NK-92 (cell line): Measurements from ENCODE around the gene PDK3.

ENCODE experiments used
- DNase-seq: peaks from one replicate; lab custom pipeline; 2025; ENCODE audit not compliant: unreplicated experiment; lab: John Stamatoyannopoulos, UW

PDK3 gene

DNA sequence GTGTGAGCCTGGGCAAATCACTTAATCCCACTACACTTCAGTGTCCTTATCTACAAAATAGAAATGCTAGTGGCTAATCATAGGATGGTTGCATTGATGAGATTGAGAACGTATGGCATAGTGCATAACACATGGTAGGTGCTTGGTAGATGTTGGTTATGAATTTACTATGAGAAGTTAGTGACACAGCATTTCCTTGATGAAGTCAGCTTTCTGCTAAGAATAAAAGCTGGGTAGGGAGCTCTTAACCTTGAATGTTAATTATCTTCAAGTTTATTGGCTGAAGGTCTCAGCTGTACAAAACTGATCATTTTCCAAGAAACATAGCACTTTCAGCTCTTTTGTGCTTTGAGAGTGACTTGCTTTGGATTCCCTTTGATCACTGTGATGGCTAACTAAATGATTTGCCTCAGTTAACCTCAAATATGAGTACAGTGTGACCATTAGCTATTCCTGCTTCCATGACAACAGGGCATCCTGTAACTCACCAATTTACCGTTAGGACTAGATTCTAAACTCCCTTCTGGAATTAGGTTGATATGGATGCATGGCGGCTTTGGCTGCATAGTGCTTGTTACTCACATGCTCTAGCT is 17.8 kb downstream of the PDK3 start:
- no peak for DNase-seq

DNA sequence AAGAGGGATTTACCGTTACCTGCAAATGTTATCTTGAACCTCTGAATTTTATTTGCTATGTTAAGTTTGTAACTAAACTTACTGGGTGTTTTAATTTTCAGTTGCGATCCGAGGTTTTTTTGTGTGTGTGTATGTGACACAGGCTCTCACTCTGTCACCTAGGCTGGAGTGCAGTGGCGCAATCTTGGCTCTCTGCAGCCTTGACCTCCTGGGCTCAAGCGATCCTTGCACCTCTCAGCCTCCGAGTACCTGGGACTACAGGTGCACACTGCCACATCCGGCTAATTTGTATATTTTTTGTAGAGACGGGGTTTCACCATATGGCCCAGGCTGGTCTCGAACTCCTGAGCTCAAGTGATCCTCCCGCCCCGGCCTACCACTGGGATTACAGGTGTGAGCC is 18.5 kb downstream of the PDK3 start:
- no peak for DNase-seq

DNA sequence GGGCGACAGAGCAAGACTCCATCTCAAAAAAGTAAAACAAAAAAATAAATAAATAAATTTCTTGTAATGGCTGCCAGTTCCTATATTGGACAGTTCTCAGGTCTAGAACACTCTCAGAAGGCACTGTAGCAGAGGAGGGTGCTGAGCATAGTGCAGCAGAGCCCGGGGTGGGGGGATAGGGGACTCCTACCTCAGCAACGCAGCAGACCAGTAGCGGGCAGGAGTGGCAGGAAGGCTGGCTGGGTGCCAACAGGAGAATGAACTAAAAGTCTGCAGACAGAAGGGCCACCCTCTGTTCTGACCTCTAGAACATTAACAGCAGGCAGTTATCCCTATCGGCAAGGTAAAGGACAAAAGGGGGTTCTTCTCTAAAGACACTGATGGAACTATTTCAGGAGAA is 20.2 kb downstream of the PDK3 start:
- no peak for DNase-seq

DNA sequence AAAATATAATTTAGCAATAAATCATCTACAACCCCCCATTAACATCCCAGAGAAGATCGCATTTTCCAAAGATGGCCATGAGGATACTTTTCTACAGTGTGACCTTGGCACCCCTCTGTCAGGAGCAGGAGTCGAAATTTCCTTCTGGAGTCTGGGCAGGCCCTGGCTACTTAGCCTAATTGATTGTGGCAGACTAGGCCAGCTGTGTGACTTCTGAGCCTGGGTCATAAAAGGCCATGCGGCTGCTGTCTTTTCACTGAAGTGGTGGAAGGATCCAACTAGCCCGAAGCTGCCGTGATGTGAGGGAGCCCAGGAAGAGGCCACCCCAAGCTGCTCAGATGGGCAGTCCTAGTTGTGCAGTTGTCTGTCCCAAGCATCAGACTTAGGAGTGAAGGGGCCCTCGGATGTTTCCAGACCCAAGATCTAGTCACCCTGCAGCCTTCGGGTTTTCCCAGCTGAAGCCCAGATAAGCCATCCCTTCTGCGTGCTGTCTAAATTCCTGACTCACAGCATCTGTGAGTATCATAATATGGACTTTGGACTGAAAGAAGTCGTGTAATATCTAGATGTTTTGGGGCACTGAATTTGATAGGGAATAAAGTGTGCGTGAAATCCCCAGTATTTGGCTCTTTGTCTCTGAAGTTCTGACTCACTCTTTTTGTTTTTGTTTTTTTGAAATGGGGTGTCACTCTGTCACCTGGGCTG is 21.0 kb downstream of the PDK3 start:
- DNase-seq, result no peak

DNA sequence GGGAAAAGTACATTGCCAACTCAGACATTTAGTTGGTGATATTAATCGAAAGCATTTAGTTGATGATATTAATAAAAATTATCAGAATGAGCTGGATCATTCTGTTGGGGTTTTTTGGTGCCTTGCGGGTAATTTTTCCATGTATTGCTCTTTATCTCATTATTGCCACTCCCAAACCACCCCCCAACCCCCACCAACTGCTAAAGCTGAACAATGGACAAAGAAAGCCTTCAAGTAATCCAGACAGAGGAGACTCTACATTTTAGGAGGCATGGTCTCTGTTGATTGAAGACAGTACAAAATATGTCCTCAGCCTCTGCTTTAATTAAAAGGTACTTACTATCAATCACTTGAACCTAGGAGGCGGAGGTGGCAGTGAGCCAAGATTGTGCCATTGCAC is 22.5 kb downstream of the PDK3 start:
- no peak for DNase-seq

DNA sequence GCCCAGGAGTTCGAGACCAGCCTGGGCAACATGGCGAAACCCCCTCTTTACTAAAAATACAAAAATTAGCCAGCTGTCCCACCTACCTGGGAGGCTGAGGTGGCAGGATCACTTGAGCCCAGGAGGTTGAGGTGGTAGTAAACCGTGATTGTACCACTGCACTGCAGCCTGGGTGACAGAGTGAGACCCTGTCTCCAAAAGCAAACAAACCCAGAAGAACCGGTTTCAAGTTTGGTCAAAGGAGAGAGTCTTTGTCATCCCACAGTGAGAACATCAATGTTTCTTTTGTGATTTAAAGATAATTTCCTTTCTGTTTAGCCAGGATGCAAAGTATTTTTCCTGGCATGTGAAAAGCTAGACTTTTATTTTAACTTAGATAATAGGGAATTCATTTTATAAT is 26.7 kb downstream of the PDK3 start:
- no peak for DNase-seq

DNA sequence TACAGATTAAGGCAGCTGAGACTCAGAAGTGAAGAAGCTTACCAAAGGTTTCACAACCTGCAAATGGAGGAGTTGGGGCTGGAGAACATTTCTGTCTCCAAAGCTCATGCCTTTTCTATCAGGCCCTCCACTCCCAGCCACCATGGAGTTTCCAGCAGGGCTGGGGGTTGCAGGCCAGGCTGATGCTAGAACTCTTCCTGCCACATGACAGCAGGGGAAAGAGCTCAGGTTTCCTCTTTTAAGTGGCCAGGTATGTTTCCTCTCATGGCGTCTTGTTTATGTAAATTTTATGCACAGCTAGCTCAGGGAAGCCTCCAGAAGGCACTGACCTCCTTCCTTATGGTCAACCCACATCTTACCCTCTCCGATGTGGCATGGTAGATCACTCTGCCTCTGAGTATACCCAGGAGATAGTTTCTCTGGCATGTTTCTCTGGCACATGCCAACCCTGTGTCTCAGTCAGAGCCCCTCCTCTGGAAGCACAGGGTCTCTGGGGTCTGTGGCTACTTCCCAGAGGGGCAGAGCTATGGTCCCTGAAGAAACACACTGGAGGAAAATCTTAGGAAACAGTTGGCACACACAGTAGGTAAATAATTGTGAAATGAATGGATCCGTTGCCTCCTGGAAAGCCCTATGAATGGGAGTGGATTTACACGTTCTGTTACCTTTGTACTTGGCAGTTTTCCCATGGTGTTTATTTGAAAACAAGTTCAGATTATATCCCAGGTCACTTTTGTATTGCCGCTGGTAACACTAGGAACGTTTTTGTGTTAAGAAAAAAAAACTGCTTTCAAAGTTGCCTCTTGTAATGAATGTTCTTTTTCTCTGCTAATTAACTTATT is 28.9 kb downstream of the PDK3 start:
- no peak for DNase-seq

DNA sequence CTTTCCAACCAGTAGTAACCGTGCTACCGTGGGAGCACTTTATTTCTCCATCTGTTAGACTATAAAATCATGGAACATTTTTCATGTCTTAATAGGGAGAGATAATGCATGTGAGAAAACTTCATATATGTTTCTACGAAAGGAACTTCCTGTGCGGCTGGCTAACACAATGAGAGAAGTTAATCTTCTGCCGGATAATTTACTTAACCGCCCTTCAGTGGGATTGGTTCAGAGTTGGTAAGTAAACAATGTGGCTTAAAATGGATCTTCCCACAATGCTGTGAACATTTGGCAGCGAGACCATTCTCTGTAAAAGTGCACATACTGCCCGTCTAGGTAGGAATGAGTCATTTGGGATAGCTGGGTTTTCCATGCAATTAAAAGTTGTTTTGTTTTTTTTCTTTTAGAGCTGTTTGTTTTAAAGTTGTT is 29.6 kb downstream of the PDK3 start:
- no peak for DNase-seq

DNA sequence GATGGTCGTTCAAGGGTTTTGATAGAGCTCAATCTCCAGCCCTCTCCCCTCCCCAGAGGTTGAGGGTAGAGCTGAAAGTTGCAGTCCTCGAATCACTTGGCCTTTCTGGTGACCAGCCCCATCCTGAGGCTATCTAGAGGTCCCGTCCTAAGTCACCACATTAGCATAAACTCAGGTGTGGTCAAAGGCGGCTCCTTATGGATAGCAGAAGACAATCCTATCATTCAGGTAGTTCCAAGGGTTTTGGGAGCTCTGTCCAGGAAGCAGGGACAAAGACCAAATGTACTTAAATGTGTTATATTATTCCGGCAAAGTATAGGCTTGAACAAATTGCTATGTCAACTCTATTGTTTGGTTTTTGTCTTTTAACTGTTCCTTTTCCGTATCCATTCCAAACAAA is 30.6 kb downstream of the PDK3 start:
- no peak for DNase-seq

DNA sequence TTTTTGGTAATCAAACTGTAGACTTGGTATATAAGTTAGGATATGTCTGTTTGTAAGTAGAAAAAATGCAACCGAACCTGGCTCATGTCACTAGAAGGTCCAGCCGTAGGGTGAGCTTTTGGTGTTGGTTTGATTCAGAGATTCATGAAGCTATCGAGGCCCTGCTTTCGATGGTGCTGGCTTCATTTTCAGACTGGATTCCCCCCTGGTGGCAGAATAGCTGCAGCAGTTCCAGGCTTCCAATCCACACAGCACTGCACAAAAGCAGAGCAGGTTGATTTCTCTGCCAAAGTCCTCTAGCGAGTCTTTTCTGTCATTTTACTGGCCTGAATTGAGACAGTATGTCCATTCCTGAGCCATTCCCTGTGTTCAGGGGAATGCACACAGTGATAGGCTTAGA is 33.1 kb downstream of the PDK3 start:
- no peak for DNase-seq

DNA sequence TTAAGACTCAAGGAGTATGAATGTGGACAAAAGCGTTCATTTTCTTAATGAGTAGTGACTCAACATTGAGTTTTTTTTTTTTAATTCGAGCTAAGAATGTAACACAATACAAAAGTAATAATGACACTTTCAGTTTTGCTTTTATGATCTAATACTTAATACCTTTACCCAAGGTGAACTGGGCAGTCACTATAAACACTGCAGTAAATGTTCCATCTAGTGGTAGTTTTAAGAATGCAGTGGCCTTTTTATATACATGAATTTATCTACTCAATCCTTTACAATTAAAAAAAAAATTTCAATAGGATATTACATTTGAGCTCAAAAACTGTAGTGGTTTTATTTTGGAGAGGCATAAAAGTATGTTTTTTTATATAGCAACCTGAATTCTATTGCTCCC is 33.9 kb downstream of the PDK3 start:
- DNase-seq, result no peak

DNA sequence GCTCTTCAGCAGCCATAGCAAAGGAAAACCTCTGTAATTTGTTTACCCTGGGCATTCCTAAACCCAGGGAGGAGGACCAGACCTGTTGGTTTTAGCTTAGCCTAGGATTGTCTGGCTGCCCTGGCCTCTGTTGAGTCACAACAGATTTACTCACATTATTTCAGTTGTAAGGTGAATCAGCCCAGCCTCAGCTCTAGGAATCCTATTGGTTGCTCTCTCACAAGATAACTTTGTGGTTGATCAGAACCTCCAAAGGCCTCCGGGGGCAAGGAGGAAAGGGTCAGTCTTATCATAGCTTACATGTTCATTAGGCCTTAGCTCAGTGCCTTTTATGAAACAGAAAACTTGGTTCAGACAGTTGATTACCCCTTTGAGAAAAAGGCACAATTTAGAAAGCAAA is 41.0 kb downstream of the PDK3 start:
- no peak for DNase-seq

DNA sequence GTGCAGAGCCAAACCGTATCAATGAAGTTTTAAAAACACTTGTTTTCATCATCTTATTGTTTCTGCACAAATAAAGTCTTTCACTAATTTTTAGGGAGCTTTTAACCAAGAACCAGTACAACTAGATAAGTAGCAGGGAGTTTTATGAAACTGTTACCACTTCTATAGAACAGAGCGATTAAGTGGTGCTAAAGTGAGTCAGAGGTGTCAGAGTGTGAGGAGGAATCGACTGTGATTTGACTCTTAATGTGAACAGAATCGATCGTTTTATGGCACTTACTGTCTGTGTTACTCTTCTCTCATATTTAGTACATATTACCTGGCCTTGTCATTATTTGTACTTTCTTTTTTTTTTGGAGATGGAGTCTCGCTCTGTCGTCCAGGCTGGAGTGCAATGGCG is 43.3 kb downstream of the PDK3 start:
- DNase-seq, result no peak

DNA sequence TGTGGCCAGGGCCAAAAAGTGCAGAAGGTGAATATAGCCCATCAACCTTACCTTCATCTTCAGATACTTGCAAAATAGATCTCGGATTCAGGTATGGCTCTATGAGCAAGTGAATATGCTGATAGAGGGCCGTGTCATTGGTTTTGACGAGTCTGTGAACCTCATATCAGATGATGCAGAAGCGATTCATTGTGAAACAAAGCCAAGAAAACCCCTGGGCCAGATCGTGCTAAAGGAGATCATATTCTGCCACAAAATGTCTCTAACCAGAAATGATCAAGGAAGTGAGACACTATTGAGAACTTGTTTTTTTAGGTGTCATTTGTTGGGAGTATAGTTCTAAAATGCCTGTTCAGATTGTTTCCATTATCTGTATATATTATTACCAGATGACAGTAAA is 48.3 kb downstream of the PDK3 start:
- no peak for DNase-seq

DNA sequence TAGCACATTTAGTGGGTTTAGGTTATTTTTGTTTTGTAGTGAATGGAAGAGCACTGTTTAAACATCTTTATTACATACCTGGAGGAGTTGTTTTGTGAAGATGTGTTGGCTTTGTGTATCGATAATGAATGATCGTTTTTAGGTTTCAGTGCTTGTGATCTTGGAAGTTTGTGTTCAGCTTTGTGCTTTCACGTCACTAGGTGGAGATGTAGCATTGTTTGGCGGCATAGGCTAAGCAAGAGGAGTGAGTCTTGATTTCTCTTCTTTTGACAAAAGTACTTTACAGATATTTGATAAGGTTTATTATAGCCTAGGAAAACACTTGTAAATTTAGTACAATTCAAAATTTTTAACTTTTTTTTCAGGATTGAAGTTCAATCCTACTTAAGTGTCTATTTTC is 50.4 kb downstream of the PDK3 start:
- DNase-seq, result no peak

DNA sequence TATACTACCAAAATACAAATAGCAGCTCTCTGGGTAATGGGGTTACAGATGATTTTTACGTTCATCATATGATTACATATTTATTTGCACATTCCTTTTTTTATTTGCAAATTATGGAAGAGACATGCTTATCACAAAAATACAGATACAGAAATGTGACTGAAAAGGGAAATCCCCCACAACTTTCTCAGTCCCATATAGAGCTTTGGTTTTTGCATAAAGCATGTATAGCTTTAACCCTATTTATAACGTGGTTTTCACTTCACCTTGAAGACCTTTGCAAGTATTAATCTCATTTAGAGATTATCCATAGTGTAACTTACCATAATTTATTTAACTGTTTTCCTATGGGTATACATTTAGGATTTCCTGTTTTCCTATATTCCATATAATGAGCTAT is 55.4 kb downstream of the PDK3 start:
- DNase-seq, result no peak

DNA sequence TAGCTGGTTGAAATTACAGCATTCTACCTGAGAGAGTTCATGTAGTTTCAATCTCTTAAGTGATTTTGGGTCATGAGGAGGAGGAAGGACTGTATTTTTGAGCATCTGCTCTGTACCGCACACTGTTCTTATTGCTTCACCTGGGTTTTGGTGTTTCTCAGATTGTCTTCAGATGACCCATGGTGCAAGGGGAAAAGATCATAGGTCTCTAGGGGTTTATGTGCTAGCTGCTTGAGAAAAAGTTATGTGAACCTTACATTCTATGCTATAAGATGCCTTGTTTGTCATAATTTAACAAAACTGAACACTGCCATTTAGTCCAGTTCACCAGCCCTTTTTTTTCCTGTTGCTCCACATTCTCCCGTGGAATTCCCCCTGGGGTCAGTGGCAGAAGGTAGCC is 60.4 kb downstream of the PDK3 start:
- no peak for DNase-seq

DNA sequence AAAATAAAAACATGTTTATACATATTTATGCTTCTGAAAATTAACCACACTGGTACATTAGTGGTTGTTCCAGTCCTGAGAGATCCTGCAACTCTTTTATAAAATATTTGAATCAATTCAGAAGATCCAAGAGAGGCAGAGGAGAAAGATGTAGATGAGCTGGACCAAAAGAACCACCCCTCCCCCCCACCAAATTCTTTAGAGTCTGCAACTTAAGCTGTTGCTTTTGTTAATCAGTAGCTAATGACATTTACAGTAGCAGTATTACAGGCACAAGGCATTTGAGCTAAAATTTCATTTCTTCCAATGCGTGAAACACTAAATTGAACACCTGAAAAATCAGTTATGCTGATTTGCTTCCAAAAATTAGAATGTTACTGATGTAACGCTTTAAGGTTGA is 61.5 kb downstream of the PDK3 start:
- DNase-seq, result no peak

DNA sequence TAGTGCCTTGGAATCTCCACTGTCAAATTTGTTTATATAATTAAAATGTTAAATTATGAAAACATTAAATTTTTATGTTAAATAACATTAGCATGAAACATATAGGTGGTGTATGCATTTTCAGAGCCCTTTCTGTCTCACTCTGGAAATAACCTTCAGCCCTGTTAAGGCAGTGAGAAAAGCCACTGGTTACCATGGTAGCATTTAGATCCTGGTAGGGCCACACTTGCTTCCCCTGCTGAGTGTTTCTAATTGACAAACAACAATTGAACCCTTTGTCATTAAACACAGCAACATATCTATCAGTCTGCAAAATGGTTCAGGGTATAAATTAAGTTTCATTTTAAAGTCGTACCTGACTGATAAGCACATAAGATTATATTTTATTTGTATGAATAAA is 63.5 kb downstream of the PDK3 start:
- no peak for DNase-seq

DNA sequence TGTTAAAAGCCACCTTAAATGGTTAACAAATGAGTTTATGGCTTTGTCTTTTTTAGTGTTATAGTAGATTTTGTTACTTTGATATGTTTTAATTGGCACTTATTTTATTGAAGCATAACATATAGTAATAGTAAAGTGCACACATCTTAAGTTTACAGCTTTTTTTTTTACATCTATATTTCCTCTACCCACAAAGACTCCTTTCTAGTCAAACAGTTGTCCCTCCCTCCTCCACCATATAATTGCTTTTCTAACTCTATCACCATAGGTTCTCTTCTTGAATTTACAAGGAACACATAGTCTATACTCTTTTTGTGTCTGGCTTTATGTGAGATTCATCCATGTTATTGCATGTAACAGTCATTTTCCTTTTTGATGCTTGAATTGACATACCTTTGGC is 71.5 kb downstream of the PDK3 start:
- DNase-seq, result no peak

DNA sequence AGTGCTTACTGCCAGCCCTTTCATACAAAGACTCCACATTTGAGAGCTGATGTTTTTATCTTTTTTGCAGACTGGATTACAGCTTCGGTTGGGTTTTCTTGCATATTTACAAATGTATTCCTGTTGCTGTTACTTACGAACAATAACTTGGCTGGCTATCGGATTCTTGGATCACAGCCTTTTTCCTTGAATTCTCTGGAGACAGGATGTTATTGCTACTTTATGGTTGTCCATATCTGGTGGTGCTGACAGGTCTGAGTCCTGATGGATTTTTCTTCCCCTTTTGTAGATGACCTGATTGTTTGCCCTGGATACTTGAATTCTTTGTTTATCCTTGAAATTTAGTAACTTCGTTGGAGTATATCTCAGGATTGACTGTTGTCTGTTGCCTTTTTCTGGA is 77.7 kb downstream of the PDK3 start:
- DNase-seq, result no peak

DNA sequence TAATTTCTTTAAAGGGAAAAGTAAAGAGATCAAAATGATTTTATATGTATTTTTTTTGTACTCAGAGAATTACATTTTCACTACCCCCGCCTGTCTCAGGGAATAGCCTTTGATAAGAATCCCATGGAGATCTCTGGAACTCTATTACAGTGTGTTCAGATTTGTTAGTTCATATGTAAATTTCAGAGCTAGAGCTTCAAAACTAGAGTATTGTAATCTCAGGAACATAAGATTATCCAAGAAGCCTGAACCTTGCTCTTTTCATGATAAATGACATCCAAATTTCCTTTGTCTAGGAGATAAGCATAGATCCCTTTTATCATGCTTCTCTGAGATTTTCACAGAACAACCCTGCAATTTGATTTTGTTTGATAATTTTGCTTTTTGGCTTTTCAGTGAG is 82.9 kb downstream of the PDK3 start:
- DNase-seq, result no peak
